Activated CD8-positive, alpha-beta memory T cell treated with anti-CD3 and anti-CD28 coated beads, Interleukin-2, amount 50 U/mL, for 48 hours (primary cell): ENCODE measurements around the gene CENPC.
A peak's percentile ranks its signal among the peaks of the same experiment; 100 is the strongest.
"Not testable (repeated sequence)": the region's sequence is repeated elsewhere in the genome, so short reads cannot be mapped to it uniquely, and the experiment has no call there.

Experiments used
- DNase-seq: peaks from one replicate; pipeline ENCODE4 v3.0.0-alpha.2; 2020

CENPC gene

DNA sequence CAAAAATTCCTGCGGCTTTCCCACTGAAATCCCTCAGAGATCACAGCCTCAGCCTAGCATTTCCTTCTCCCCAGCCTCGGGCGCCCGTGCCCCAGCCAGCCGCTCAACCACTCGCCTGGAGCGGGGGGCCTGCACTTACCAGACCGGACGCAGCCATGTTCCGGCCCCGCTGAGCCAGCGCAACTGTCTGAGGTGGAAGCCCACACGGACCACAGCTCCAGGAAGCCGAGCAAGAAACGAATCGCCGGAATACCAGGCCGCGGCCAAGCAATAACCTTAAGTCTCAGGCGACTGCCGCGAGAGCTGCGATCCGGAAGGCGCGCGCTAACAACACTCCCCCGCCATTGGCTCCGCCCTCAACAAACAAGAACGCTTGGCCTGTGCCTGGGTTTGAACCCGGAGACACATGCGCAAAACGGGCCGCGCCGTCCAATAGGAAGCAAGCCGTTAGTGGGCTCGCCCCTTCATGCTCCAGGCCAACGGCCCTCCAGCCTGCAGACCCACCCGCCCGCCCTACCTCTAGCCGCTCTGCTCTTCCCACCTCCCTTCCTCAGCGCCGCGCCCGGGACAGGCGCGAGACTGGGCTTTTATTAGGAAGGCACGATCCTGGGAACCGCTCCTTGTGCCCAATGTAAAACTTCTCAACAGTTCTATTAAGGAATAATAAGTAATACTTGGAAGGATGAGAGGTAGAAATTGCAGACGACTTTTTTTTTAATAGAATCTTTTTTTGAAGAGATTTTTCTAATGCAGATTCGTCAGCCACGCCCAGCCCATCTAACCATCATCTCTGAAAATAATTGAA lies at the start of gene CENPC:
TSS of gene CENPC (minus strand) at position 305 of the 805 bp plus-strand sequence. CDS start at position 157, 148 bp downstream.
- DNase-seq, result peak; percentile 93

- no peak for DNase-seq
Measured at GRCh38 chr4:67593741-67594175, 48.5 kb upstream of the CENPC start.

DNA sequence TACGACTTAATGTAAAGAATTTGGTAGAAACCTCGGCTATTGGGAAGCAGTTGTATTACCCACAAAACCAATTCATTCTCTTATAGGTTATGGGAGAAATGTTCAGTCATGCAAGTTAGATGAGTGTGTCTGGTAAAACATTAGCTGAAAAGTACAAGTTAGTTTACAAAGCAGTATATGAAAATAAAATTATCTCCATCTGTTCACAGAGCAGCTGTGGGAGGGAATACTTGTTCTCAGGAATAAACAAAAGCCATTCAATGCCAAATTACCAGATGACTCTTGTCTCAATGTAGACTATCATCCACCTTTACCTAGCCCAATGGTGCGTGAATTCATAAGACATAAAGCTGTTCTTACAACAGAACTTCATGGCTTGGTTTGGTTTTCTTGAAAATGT lies 41.9 kb upstream of the CENPC start:
- no peak for DNase-seq

- no peak for DNase-seq
Measured at GRCh38 chr4:67584496-67584895, 39.2 kb upstream of the CENPC start.

DNA sequence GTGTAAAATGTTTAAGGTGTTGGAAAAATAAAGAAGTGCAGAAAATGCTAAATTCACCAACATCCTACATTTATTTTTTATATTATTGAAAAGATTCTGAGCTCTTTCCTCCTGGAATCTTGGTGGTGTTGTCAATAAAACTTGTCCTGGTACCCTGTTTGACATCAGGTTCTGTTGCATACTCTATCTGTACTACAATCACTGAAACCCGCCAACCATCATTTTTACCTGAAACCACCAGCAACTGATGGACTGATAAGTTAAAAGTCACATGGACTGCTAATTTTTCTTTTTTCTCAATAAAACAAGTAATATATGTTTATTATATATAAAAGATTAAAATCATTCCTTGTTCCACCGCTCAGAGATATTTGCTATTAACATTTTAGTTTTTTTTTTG lies 36.6 kb upstream of the CENPC start:
- DNase-seq, result no peak

DNA sequence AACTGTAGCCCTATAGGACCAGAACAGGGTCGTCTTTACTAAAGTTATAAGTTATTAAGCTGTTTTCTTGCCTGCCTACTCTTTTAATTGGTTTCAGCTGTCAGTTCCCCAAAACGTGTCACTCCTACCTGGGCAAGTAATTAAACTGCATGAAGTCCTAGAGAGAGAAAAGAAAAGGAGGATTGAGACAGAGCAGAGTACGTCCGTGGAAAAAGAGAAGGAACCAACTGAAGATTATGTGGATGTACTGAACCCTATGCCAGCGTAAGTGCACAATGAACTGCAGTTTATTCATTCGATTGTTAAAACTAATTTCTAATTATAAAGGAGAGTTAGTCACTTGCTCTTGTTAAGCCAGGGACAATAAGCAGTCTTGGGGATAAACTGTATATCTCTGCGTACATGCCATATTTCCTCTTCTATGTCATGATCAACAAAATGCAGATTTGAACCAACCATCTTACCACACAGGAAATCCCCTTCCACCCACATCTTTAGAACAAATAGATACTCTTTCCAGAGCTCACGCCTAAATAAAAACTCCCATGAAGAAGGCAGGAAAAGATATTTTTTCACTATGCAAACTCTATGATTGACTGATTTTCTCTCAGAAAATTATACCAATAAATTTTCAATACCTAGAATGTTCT lies 36.0 kb upstream of the CENPC start:
- no peak for DNase-seq

GRCh38 chr4:67580577-67580976 lies 35.3 kb upstream of the CENPC start:
- DNase-seq, result no peak

GRCh38 chr4:67576538-67576937 lies 31.2 kb upstream of the CENPC start:
- DNase-seq, result no peak

- no peak for DNase-seq
Measured at GRCh38 chr4:67576059-67576466, 30.8 kb upstream of the CENPC start.

GRCh38 chr4:67575232-67576058 lies 30.1 kb upstream of the CENPC start:
- DNase-seq, result no peak

GRCh38 chr4:67573193-67573592 lies 27.9 kb upstream of the CENPC start:
- DNase-seq, result no peak

DNA sequence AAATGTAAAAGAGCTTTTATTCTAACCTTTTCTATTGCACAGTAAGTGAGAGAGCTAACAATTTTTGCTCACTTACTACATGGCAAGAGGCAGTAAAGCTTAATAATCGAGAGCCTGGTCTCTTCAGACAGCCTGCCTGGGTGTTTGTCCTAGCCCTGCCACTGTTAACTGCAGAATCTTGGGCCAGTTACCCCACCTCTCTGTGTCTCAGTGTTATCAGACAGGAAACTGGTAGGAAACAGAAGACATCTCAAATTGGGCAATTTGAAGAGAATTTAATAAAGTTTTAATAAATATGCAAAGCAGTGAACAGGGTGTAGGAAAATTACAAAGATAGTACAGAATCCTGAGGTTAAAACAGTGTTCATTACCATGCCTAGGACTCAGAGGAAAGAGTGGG lies 26.7 kb upstream of the CENPC start:
- no peak for DNase-seq

GRCh38 chr4:67570537-67570936 lies 25.2 kb upstream of the CENPC start:
- DNase-seq, result no peak

DNA sequence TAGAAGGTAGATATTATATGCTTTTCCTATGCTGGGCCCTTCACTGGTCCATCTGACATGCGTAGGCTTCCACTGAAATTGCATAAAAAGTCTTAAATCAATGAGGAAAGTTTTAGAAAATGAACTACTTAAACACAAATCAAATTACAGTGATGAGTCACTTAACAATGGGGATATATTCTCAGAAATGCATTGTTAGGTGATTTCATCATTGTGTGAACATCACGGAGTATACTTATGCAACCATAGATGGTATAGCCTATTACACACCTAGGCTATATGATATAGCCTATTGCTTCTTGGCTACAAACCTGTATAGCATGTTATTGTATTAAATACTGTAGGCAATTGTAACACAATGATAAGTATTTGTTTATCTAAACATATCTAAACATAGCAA lies 23.5 kb upstream of the CENPC start:
- no peak for DNase-seq

DNA sequence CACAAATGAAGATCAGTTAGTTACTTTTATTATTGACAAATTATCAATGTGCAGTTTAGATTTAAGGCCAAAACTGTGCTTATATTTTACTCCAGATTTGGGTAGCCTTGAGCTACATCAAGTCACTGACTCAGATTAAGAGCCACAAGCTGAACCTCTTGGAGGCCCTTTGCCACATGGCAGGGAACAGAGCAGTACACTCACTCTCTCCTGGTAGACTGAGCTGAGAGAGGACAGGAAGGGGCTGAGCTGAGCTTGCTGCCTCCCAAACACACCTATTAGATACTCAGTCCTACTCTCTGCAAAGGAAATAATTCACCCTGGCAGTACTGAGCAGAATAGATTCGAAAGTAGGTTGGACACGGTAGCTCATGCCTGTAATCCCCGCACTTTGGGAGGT lies 21.0 kb upstream of the CENPC start:
- DNase-seq, result no peak

- no peak for DNase-seq
Measured at GRCh38 chr4:67565284-67565683, 20.0 kb upstream of the CENPC start.

GRCh38 chr4:67558493-67558892 lies 13.2 kb upstream of the CENPC start, which contains the start of gene STAP1:
STAP1 (plus strand) TSS chr4:67558727; CDS start chr4:67558810, 83 bp downstream.
- DNase-seq, result no peak

- DNase-seq, result no peak
Measured at GRCh38 chr4:67556436-67556835, 11.1 kb upstream of the CENPC start.

- no peak for DNase-seq
Measured at GRCh38 chr4:67555447-67555846, 10.1 kb upstream of the CENPC start.

- DNase-seq, result no peak
Measured at GRCh38 chr4:67554096-67554495, 8.8 kb upstream of the CENPC start.

DNA sequence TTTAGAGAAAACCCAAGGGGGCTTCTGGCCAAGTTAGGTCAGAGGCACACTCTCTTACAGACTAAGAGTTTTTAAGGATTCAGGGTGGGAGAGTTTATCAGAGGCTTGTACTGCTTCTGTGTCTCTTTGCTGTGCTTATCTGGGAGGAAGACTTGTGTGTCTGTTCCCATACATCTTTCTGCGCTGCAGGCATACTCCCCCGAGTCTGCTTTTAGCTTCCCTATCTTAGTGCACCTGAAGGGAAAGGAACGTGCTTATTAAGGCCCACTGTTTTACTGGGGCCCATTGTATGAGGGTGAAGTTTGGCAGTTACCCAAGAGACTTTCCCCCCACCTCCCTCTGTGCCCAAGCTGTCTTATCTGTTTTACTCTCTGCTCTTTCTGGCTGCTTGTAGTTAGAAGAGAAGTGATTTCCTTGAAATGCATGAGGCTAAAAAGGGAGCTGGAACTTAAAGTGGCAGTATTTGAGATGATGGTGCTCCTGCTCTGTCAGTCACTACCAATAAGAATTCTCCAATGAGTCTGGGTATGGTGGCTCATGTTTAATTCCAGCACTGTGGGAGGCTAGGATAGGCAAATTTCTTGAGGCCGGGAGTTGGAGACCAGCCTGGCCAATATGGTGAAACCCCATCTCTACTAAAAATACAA lies 7.0 kb upstream of the CENPC start:
- DNase-seq, result not testable (repeated sequence)

DNA sequence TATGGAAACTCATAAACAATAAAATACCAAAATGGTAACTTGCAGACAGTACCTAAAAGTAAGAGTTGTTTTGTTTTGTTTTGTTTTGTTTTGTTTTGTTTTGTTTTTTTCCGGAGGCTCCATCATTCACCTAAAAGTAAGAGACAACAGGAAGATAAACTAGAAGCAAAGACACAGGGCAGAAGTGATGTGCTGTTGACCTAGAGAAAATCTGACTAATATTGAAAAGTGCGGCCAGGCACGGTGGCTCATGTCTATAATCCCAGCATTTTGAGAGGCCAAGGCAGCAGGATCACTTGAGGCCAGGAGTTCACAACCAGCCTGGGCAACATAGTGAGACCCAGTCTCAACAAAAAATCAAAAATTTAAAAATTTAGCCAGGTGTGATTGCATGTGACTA lies 5.6 kb upstream of the CENPC start:
- no peak for DNase-seq

- no peak for DNase-seq
Measured at GRCh38 chr4:67550451-67550850, 5.1 kb upstream of the CENPC start.
